Measurements from ENCODE around the gene SLC22A17. TPM values are rescaled to one million over a fixed set of nuclear protein-coding genes. Genes with fewer than 3 reads are reported as not detected.
A peak's percentile ranks its signal among the peaks of the same experiment; 100 is the strongest.

SLC22A17 gene
- total and polyA plus RNA-seq, 2 of the 13 experiments (the other 11 are each of a cell fraction or from before 2014, with no cell fraction given) = 0.95 to 1.1 TPM

- TF ChIP-seq ZNF451 (CRISPR knock-in tag; IDR thresholded peaks at IDR 0.05) (0 out of 2 replicates have a peak, but pooled peaks have one; percentile 17), MTF2 (CRISPR knock-in tag; IDR thresholded peaks at IDR 0.05; ENCODE audit: borderline replicate concordance) (peak; percentile 82; the same call in 1 of the 2 replicates), IRX3 (CRISPR knock-in tag; IDR thresholded peaks at IDR 0.05; ENCODE audit: borderline replicate concordance, low read depth) (no peak), ZMAT3 (CRISPR knock-in tag; conservative IDR thresholded peaks at IDR 0.05) (no peak), SETDB1 (CRISPR knock-in tag; IDR thresholded peaks at IDR 0.05; ENCODE audit: borderline replicate concordance) (no peak), ZNF562 (CRISPR knock-in tag; IDR thresholded peaks at IDR 0.05; ENCODE audit: borderline replicate concordance) (0 out of 2 replicates have a peak, but pooled peaks have one; percentile 25), ATF7-NPFF (CRISPR knock-in tag; IDR thresholded peaks at IDR 0.05; ENCODE audit: low read depth) (no peak), ZMYM2 (CRISPR knock-in tag; IDR thresholded peaks at IDR 0.05) (no peak), ZNF687 (CRISPR knock-in tag; IDR thresholded peaks at IDR 0.05) (peak; percentile 51), ZNF12 (CRISPR knock-in tag; IDR thresholded peaks at IDR 0.05) (no peak), HDAC1 (CRISPR knock-in tag; IDR thresholded peaks at IDR 0.05) (no peak), ZNF761 (CRISPR knock-in tag; conservative IDR thresholded peaks at IDR 0.05) (no peak), NBN (conservative IDR thresholded peaks at IDR 0.05) (no peak), ELK4 (CRISPR knock-in tag; IDR thresholded peaks at IDR 0.05; ENCODE audit: borderline replicate concordance) (no peak), SIX4 (CRISPR knock-in tag; IDR thresholded peaks at IDR 0.05) (no peak), NCOA2 (CRISPR knock-in tag; IDR thresholded peaks at IDR 0.05) (0 out of 2 replicates have a peak, but pooled peaks have one; percentile 11), ZNF337 (CRISPR knock-in tag; IDR thresholded peaks at IDR 0.05; ENCODE audit: borderline replicate concordance, low read depth) (no peak), POGK (CRISPR knock-in tag; conservative IDR thresholded peaks at IDR 0.05) (no peak), CHCHD3 (CRISPR knock-in tag; IDR thresholded peaks at IDR 0.05) (no peak), ZNF768 (CRISPR knock-in tag; IDR thresholded peaks at IDR 0.05) (peak; percentile 28; the same call in 1 of the 2 replicates)
- TF ChIP-seq, protein P1, sequence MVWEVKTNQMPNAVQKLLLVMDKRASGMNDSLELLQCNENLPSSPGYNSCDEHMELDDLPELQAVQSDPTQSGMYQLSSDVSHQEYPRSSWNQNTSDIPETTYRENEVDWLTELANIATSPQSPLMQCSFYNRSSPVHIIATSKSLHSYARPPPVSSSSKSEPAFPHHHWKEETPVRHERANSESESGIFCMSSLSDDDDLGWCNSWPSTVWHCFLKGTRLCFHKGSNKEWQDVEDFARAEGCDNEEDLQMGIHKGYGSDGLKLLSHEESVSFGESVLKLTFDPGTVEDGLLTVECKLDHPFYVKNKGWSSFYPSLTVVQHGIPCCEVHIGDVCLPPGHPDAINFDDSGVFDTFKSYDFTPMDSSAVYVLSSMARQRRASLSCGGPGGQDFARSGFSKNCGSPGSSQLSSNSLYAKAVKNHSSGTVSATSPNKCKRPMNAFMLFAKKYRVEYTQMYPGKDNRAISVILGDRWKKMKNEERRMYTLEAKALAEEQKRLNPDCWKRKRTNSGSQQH (CRISPR knock-in tag; IDR thresholded peaks at IDR 0.05; ENCODE audit: low read depth) = 0 out of 2 replicates have a peak, but pooled peaks have one; percentile 14
Measured at GRCh38 chr14:23352506-23353432, at the start of gene SLC22A17 (continued).
